OCI-LY1 (cell line): ENCODE results near the gene KCNN3.

ENCODE experiments used
- H2AFZ ChIP-seq: fragments of 200-600 bp; sonication (generic), shearing (Covaris generic); 2 replicates; pipeline ENCODE4 v1.6.0; 2014; ENCODE audit warnings: antibody characterized with exemption, mild to moderate bottlenecking, low read length
- H3F3A ChIP-seq: fragments of 200-600 bp; sonication (generic), shearing (Covaris generic); 2 replicates; pipeline ENCODE4 v1.6.0; 2014; ENCODE audit warnings: mild to moderate bottlenecking, antibody characterized with exemption, low read length, moderate library complexity; ENCODE audit not compliant: insufficient read depth
- H3K27ac ChIP-seq: fragments of 200-600 bp; sonication (generic); 2 replicates; pipeline ENCODE4 v1.5.1; 2014; ENCODE audit warnings: low read length, mixed run types, mild to moderate bottlenecking, low read depth; ENCODE audit not compliant: poor library complexity, severe bottlenecking
- H3K27me3 ChIP-seq: fragments of 200-600 bp; sonication (generic); 2 replicates; pipeline ENCODE4 v1.6.0; 2014; ENCODE audit warnings: antibody characterized with exemption, mild to moderate bottlenecking, low read length, moderate library complexity; ENCODE audit not compliant: insufficient read depth
- H3K36me3 ChIP-seq: fragments of 200-600 bp; sonication (generic); 2 replicates; pipeline ENCODE4 v1.6.1; 2014; ENCODE audit warnings: mild to moderate bottlenecking, antibody characterized with exemption, low read length, moderate library complexity, mixed read lengths; ENCODE audit not compliant: insufficient read depth
- H3K4me1 ChIP-seq: fragments of 200-600 bp; sonication (generic); 2 replicates; pipeline ENCODE4 v1.5.1; 2014; ENCODE audit warnings: mild to moderate bottlenecking, low read length, moderate library complexity; ENCODE audit not compliant: insufficient read depth, severe bottlenecking
- H3K4me2 ChIP-seq: fragments of 200-600 bp; sonication (generic), shearing (Covaris generic); 2 replicates; pipeline ENCODE4 v1.6.1; 2014; ENCODE audit warnings: low read length
- H3K4me3 ChIP-seq: fragments of 200-600 bp; sonication (generic); 2 replicates; pipeline ENCODE4 v1.5.1; 2014; ENCODE audit warnings: low read length, low read depth, mild to moderate bottlenecking, mixed read lengths; ENCODE audit not compliant: poor library complexity, severe bottlenecking
- H3K79me2 ChIP-seq: fragments of 200-600 bp; shearing (Covaris generic); 2 replicates; pipeline ENCODE4 v1.6.1; 2016; ENCODE audit warnings: mixed run types, low read length, mixed read lengths; ENCODE audit not compliant: insufficient read depth
- H3K9ac ChIP-seq: fragments of 200-600 bp; sonication (generic), shearing (Covaris generic); 2 replicates; pipeline ENCODE4 v1.6.1; 2014; ENCODE audit warnings: mild to moderate bottlenecking, low read length, mixed read lengths
- H3K9me2 ChIP-seq: fragments of 200-600 bp; sonication (generic), shearing (Covaris generic); 2 replicates; pipeline ENCODE4 v1.6.1; 2014; ENCODE audit warnings: low read depth, mild to moderate bottlenecking, low read length, mixed read lengths
- H3K9me3 ChIP-seq: fragments of 200-600 bp; shearing (Covaris generic); 2 replicates; pipeline ENCODE4 v1.6.1; 2014; ENCODE audit warnings: low read length, mixed read lengths
- H4K20me1 ChIP-seq: fragments of 200-600 bp; sonication (generic), shearing (Covaris generic); 2 replicates; pipeline ENCODE4 v1.6.0; 2016; ENCODE audit warnings: mild to moderate bottlenecking, low read length; ENCODE audit not compliant: insufficient read depth
- EZH2 ChIP-seq: fragments of 200-600 bp; sonication (generic), shearing (Covaris generic); IDR thresholded peaks from 2 replicates; pipeline ENCODE4 v1.8.0; 2017; ENCODE audit warnings: borderline replicate concordance, mixed run types, mild to moderate bottlenecking, antibody characterized with exemption, low read length, moderate library complexity, mixed read lengths
- TF ChIP-seq, protein P1 (sequence below): fragments of 200-600 bp; sonication (generic), shearing (Covaris generic); IDR thresholded peaks from 2 replicates; pipeline ENCODE4 v1.5.1; 2017; ENCODE audit warnings: mild to moderate bottlenecking, antibody characterized with exemption, low read length, moderate library complexity, mixed read lengths

The KCNN3 gene

DNA sequence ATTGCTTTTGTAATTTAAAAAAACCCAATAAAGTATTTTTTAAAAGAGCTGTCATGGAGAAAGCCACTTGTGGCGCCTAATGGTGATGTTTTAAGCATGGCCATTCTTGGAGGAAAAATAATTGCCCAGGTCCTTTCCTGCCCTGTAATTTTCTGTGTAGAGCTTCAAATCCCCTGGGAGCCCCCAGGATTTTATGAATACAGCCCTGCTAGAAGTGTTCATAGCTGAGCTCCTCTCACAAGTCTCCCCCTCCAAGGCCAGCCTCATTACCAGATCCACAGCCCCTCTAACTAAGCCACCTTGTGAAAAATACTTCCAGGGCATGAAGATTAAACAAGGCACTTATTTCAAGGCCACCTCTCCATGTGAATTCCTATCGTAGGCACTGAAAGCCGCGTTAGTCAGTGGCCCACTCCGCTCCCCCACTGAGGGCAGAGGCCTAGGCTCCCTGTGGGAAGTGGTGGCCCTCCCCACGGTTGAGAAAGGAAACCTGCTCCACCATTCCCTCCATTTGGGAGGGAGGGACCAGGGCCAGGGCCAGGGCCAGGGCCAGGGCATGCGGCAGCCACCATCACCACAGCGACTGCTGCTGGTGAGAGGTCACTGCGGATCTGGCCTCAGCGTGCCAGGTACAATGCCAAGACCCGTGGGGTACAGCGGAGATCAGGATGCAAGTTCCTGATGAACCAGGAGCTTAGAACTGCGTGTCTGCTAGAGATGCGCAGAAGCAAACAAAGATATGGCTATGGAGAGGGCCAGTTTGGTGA is 83.1 kb downstream of the KCNN3 start:
- Histone ChIP-seq H3K4me3 (no peak overlapping the region), H3K4me1 (peaks cover 26% of the 10 kb centered on the region), H2AFZ (no peak overlapping the region), H3K9me3 (no peaks in the 10 kb centered on the region), H3K36me3 (peaks cover 12% of the 10 kb centered on the region; the same call in 1 of the 2 replicates), H3K9ac (no peak overlapping the region), H3K4me2 (no peak overlapping the region), H3K27me3 (no peaks in the 10 kb centered on the region), H3K79me2 (no peaks in the 10 kb centered on the region), H3F3A (no peaks in the 10 kb centered on the region), H4K20me1 (no peaks in the 10 kb centered on the region), H3K9me2 (no peaks in the 10 kb centered on the region), H3K27ac (no peak overlapping the region)
- TF ChIP-seq, protein P1, sequence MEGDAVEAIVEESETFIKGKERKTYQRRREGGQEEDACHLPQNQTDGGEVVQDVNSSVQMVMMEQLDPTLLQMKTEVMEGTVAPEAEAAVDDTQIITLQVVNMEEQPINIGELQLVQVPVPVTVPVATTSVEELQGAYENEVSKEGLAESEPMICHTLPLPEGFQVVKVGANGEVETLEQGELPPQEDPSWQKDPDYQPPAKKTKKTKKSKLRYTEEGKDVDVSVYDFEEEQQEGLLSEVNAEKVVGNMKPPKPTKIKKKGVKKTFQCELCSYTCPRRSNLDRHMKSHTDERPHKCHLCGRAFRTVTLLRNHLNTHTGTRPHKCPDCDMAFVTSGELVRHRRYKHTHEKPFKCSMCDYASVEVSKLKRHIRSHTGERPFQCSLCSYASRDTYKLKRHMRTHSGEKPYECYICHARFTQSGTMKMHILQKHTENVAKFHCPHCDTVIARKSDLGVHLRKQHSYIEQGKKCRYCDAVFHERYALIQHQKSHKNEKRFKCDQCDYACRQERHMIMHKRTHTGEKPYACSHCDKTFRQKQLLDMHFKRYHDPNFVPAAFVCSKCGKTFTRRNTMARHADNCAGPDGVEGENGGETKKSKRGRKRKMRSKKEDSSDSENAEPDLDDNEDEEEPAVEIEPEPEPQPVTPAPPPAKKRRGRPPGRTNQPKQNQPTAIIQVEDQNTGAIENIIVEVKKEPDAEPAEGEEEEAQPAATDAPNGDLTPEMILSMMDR: no peak
- TF ChIP-seq EZH2: no peak

DNA sequence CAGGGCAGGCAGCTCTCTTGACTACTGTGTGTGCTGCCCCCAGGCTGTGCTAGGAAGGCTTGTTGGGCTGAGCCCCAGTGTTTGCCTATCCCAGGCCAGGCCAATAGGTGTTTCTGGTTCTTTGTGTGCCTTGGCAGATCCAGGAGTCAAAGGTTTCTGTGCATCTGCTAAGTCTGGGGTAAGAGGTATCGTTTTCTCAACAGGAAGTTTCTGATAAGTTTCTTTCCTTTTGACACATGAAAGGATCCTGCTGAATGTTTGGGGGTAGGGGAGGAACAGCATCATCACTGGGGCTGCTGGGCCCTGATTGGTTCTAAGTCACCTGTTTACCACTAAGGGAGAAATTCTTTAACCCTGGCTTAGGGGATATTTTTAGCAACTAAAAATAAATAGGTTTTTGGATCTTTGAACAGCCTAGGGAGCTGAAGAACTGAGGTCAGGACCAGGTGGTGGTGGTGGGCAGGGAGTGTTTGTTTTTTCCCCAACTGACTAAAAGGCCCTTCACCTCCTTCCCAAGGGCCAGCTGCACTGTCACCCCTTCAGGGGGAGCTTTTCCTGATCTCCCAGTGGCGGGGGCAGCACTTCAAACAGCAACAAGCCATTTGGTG is 85.1 kb downstream of the KCNN3 start:
- Histone ChIP-seq H3K4me1 (peaks cover 16% of the 10 kb centered on the region), H3K4me2 (no peak overlapping the region), H3K9me3 (no peaks in the 10 kb centered on the region), H3K27me3 (no peaks in the 10 kb centered on the region), H4K20me1 (no peaks in the 10 kb centered on the region), H3K9ac (no peak overlapping the region), H3K27ac (peak overlapping the region; percentile 39), H3F3A (no peaks in the 10 kb centered on the region), H3K79me2 (no peaks in the 10 kb centered on the region), H3K9me2 (no peaks in the 10 kb centered on the region), H3K4me3 (no peak overlapping the region), H2AFZ (no peak overlapping the region), H3K36me3 (peaks cover 27% of the 10 kb centered on the region)
- TF ChIP-seq EZH2: no peak
- TF ChIP-seq, protein P1: no peak

DNA sequence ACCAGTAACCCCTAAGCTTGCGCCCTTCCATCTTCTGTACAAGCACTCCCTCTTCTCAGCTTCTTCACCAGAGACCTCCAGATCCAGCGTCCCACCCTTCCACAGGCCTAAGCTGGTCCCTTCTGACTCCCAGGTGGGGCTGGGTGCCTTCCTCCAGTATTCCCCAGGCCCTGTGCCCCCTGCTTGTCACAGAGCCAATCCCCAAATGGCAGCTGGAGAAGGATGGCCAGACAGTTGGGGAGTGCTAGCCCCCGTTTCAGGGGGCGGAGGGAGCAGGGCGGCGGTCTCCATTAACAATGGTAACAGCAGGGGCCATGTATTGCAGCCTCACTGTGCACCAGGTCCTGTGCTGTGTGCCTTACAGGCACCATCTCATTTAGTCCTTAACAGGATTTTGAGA is 85.7 kb downstream of the KCNN3 start:
- no peak overlapping the region for H3K4me2 ChIP-seq
- peaks cover 16% of the 10 kb centered on the region for H3K4me1 ChIP-seq
- no peak overlapping the region for H3K9ac ChIP-seq
- H3K4me3 ChIP-seq: no peak overlapping the region
- H3K36me3 ChIP-seq: peaks cover 34% of the 10 kb centered on the region
- TF ChIP-seq EZH2: no peak
- TF ChIP-seq, protein P1: no peak
- no peaks in the 10 kb centered on the region for H3K27me3 ChIP-seq
- peaks cover 4% of the 10 kb centered on the region for H3K9me3 ChIP-seq
- H3F3A ChIP-seq: no peaks in the 10 kb centered on the region
- no peaks in the 10 kb centered on the region for H3K9me2 ChIP-seq
- no peaks in the 10 kb centered on the region for H4K20me1 ChIP-seq
- no peaks in the 10 kb centered on the region for H3K79me2 ChIP-seq
- H2AFZ ChIP-seq: no peak overlapping the region
- no peak overlapping the region for H3K27ac ChIP-seq
